DMS53 treated with DMSO at 0.1 percent for 48 hours (cell line): ENCODE measurements around the gene KCNQ4.

Experiments used
- DNase-seq: peaks from one replicate; lab custom pipeline; 2025; ENCODE audit not compliant: unreplicated experiment; lab: John Stamatoyannopoulos, UW

KCNQ4 gene

DNA sequence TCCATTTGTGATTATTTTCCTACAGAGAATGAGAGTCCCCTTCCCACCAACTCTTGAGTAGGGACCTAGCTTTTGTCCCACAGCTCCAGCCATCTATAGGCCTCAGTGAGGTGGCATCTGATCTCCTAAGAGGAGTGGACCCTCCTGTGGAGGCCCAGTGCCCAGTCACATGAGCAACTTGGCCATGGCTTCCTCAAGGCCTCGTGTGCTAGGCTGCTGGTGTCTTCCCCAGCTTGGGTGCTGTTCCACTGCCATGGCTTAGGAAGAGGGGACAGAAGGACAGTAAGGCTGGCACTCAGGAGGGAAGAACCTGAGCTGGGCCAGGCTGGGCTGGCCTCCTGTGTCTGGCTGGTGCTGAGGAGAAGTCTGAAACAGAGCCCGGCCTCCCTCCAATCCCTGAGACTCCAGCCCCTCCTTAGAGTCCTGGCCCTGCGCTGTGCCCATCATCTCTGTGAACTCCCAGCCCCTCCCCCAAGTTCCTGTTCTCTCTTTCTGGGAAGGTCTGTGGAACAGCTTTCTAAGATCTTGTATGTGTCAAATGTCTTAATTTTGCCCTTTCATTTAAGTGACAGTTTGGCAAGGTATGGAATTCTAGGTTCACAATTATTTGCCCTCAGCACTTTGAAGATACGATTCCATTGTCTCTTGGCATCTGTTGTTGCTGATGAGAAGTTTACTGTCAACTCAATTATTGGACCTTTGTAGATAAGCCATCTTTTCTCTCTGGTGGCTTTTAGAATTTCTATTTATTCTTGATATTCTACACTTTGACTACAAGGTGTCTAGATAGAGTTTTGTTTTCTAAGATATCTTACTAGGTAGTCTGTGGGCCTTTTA lies 7.1 kb upstream of the KCNQ4 start:
- DNase-seq = no peak

DNA sequence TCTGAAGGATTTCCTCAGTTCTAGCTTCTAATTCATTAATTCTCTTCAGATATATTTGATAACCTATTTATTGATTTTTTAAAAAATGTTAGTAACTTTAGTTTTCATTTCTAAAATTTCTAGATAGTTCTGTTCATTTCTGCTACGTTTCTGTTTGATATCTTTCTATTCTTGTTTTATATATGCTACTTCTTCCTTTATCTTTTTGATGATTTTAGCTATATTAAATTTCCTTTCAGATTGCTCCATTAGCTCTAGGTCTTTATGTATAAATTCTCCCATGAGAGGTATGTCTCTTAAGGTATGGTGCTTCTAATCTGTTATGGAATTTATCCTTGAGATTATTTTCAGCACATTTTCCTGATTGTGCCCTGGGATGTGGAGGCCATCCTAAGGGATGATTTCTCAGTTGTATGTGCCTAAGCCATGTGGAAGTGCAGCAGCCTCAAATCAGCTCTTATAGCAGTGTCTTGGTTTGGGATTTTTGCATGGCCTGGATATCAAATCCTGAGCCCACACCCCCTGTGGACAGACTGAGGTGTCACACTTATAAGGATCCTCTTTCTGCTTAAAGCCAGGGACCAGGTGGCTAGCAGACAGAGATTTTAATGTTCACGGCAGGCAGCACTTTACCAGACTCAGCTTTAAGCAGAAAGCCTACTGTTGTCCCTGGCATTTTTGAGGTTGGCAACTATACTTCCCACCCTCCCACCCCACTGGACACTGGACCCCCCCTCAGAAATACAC lies 6.2 kb upstream of the KCNQ4 start:
- DNase-seq = no peak

DNA sequence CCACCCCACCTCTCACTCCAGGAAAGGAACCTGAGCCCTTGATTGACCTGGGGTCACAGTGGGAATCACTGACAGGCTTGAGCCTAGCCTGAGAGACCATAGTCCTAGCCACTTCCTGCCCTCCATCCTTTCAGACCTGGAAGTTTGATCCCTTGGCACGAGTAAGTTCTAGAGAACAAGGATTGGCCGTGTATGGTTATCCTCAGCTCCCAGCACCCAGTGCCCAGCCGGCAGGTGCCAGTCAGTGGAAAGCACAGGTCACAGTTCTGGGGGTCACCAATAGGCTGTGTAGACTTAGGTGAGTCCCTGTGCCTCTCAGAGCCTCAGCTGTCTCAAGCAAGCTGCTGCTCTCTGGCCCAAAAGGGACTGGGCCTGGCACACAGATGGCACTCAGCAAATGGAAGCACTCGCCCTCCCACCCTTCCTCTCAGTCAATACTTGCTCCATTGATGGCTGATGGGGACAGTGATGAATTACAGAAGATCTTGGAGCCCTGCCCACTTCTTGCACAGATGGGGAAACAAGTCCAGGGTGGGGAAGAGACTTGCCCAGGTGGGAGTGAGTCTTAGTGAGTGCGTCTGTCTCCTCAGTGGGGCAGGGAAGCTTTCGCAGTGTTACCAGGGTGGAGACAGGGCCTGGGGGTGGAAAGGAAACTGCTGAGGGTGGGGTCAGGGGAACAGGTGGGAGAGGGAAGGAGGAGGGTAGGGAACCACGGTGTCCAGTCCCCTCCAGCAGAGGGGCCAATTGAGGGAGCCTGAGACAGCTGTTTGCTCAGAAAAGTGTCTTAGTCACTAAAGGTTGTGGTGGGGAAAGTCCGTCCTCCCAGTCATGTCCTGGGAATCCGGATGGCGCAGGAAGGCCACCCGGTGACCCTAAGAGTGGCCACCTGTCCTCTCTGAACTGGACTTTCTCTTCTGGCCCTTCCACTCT lies 2.6 kb upstream of the KCNQ4 start:
- DNase-seq = no peak

DNA sequence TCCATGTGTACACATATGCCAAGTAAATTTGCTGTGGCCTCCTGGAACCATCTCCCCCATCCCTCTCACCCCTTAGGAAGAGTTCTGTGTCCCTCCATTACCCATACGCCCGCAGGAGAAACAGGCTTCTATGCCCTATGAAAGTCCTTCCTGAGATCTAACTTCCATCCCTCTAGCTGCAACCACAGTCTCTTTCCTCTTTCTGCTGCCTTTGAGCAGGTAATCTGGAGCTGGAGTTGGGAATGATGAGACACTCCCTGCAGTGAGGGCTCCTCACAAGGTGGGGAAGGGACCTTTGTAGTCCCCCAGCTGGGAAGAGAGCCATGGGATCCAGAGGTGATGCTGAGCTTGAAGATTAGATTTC lies 2.0 kb upstream of the KCNQ4 start:
- DNase-seq = no peak

DNA sequence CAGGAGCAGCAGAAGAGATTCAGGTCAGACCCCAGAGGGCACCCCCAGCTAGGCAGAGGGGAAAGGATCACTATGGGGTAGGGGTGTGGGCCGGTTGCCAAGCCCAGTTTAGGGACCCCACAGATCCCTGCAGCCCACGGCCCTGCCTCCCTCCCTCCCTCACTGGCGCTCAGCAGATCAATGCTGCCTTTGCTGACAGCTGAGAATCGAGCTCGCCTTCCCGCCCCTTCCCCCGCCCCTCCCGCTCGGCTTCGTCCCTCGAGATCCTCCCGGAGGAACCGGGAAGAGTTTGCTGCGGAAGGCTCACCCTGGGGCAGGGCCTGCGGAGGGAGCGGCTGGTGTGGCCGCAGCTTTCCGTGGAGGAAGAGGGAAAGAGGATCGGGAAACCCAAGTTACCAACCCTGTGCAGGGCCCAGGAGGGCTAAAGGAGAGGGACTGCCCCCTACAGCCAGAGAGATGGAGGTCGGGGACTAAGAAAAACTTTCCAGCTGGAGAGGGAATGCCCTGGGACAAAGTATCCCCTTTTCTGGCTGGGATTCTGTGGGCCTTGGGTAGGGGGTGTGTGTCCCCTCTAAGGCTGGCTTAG lies 1.1 kb upstream of the KCNQ4 start:
- DNase-seq = no peak

DNA sequence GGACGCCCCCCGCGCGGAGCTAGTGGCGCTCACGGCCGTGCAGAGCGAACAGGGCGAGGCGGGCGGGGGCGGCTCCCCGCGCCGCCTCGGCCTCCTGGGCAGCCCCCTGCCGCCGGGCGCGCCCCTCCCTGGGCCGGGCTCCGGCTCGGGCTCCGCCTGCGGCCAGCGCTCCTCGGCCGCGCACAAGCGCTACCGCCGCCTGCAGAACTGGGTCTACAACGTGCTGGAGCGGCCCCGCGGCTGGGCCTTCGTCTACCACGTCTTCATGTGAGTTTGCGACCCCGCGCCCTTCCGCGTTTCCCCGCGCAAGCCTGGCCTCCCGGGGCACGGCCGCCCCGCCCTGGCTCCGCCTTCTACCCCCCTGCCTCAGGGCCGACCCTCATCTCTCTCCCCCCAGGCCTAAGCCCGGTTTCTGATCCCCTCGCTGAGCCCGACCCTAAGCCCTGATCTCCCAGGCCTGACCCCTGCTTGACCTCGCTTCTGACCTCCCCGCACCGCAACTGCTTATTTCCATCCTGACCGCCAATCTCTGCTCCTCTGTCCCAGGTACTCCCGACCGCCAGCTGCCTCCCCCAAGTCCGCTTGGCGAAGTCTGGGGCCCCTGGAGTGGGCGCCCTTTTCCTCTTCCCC lies 669 bp downstream of the KCNQ4 start:
- DNase-seq = no peak

GRCh38 chr1:40784771-40785151 lies 1.2 kb downstream of the KCNQ4 start:
- no peak for DNase-seq

DNA sequence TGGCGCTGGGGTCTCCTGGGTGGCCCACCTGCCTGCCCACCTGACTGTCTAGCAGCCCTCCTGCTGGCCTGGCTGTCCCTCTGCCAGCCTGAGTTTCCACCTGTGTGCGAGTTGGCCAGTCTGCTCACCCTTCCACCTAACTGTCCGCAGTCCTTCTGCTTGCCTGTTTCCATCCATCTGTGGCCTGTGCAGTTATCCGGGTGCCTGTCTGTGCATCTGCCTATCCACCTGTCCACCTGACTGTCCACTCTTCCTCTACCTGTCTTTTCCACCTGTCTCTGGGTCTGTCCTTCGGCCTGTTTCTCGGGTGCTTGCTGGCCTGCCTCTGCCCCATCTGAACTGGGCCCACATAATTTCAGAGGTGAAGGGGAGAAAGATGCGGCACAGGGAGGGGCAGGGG lies 1.9 kb downstream of the KCNQ4 start:
- no peak for DNase-seq

DNA sequence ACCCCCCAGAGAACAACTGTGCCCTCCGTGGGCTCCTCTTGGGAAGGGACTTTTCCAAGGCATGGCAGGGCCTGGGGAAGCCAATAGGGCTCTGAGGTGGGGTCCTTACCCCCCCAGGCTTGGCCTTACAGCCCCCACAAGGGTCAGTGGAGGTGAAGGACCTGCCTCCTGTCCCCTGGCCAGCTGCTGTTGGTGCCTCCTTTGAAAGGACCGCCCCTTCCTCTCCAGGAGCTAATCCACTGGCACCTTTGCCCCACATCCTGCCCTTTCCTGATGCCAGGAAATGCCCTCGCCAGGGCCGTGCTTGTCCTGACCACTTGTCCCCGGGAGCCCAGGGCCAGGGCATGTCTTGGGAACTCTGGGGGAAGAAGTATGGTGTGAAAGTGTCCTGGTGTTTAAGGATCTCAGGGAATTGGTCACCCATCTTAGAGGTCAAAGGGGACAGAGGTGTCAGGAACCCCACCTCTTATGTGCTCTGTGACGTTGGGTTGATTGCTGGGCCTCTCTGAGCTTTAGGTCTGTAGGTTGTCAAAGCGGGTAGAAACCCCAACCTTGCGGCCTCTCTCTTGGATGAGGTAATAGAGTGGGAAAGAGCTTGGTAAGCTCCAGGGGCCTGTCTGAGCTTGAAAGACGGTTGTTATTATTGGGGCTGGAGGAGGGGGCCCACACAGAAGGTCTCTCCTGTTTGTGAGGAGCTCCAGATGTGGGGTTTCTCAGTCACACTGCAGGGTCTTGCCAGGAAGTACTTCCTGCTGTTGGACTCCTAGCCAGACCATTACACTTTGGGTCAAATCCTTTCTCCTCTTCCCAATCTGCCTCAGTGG lies 2.8 kb downstream of the KCNQ4 start:
- DNase-seq = no peak

DNA sequence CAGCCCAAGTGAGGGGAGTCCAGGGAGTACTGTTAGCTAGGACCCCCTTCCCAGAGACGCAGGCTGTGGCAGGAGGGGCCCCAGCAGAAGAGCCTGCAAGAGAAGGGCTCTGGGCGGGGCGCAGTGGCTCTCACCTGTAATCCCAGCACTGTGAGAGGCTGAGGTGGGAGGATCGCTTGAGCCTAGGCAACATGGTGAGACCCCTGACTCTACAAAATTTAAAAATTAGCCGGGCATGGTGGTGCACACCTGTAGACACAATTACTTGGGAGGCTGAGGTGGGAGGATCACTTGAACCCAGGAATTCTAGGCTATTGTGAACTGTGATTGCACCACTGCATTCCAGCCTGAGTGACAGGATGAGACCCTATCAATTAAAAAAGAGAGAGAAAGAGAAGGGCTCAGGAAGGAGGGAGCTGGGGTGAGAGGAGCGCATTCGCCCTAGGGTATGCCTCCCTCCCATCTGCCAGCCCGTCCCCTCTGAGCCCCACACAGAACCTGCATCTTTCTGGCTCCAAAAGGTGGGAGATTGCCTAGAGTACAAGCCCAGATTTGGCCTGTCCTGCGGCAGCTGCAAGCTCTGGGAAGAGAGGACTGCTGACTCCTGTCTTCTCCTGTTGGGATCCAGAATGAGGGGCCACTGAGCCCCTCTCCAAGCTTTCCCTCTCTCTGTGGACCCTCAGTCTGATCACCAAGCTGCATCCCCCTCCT lies 3.6 kb downstream of the KCNQ4 start:
- no peak for DNase-seq

DNA sequence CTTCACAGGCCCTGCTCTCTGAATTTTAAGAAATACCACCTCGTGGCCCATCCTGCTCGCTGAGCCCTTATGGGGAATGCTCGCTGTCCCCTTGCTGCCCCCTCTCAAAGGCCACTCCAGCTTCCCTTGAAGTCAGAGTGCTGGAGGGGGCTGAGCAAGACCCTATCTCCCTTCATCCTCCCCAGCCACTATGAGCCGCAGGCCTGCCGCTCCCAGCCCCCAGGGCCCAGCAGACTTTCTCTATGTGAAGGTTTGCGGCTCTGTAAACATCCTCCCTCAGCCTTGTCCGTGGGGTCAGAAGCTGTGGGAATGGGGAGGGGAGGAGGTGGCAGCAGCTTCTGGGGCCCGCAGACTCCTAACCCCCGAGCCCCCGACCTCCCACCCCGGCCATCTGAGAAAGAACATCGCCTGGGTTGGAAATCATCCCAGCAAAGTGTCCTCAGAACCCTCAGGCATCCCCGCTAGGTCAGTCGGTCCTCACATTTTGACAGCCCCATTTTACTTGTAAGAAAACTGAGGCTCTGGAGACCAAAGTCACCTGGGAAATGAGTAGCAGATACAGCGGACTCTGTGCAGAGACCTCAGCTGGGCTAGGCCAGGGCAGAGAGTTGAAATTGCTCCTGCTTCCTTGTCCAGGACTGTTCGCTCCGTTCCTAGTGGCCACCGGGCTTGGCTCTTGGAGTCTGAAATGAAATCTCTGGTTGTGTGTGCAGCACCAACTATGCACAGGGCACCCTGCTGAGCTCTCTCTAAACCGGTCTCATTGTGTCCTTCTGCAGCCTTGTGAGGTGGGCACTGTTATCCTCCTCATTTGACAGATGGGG lies 4.4 kb downstream of the KCNQ4 start:
- no peak for DNase-seq

- no peak for DNase-seq
These were observed 5.2 kb downstream of the KCNQ4 start for GRCh38 chr1:40788561-40789341.

GRCh38 chr1:40789342-40789598 lies 5.7 kb downstream of the KCNQ4 start:
- DNase-seq = no peak

DNA sequence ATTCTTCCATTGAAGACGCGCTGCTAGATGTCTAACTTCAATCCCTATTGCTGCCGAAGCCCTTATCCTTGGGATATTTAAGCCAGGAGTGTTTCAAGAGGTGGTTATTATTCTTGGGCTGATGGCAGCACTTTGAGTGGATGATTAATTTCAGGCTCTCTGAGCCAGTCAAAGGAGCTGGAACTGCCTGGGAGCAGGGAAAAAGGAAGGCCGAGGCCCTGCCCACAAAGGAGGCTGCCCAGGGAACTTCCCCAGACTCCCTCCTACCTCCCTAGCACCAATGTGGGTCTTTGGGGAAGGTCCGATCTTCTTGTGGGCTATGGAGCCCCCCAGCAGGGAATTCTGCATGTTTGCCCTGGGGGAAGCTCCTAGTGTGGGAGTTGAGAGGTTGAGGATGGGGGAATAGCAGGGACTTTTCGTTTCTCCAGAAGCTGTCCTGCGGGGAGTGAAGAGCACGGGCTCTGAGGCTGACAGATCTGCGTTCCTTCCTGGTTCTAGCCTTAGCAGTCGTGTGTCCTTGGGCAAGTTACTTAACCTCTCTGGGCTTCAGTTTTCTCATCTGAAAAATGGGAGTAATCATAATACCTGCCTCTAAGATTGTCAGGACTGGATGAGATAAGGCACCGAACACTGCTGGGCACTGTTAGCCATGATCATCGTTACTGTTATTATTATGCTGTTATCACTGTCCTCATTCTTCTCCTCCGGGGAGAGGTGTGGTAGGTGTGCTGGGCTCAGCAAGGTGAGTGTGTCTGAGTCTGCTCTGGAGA lies 6.3 kb downstream of the KCNQ4 start:
- DNase-seq = no peak

GRCh38 chr1:40792036-40792435 lies 8.4 kb downstream of the KCNQ4 start:
- DNase-seq = no peak

- DNase-seq = no peak
These were observed 10.0 kb downstream of the KCNQ4 start for GRCh38 chr1:40793617-40794016.

DNA sequence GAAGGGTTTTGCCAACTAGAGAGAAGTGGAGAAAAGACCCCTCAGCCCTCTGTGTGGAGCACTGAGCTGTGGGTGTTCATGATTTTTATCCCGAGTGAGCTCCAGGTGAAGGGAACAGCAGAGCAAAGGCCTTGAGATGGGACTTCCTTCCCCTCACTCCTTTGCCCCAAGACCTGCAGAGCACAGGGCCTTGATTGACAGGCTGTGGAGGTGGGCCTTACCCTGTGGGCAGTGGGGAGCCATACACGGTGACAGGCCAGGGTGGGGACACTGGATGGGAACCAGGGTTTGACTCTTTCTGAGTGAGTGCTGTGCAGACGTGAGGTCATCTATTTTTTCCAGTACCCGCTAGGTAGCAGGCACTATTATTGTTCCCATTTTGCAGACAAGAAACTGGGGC lies 10.5 kb downstream of the KCNQ4 start:
- no peak for DNase-seq
